ENCODE results near the gene CEACAM7. TPM values are rescaled to one million over a fixed set of nuclear protein-coding genes. Genes with fewer than 3 reads are reported as not detected.

The CEACAM7 gene
- total RNA-seq, result 0.16 TPM
- not detected for polyA plus RNA-seq (ENCODE audit: insufficient read depth, low read depth, low replicate concordance)
- long read RNA-seq, donor 1, result 0 reads
- long read RNA-seq, donor 2, result 0 reads
- long read RNA-seq, donor 3, result 0 reads
- long read RNA-seq, donor 4, result 0 reads
- long read RNA-seq, donor 5, result 0 reads
- long read RNA-seq, donor 6, result 0 reads
- long read RNA-seq, donor 7, partial matches to known transcripts, result 1 of 1 reads
- long read RNA-seq, donor 7, other reads (novel, unspliced or antisense), result 0 of 1 reads
- long read RNA-seq, donor 8, result 0 reads
- long read RNA-seq, donor 9, result 0 reads
- long read RNA-seq, donor 10, result 0 reads

DNA sequence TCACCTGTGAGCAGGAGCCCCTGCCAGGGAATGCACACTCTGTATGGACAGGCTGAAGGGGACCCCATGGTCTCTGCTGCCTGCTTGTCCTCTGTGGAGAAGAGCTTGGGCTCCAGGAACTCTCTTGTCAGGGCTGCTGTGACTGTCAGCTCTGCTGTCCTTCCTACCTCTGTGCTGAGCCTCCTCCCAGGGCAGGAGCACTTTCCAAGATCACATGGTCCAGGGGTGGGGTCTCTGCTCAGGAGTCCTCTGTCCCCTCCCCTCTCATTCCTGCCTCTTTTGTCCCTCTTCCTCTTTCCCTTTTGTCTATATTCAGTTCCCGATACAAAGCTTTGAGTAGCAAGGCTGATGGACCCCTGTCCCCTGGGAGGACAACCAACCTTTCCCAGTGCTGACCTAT, at the start of gene CEACAM7:
TSS of gene CEACAM7 (minus strand) at position 173 of the 400 bp plus-strand sequence. CDS start at position 68, 105 bp downstream.
- H3K9ac ChIP-seq (ENCODE audit: low read length in 3 of 3), result no peak within 1 kb of the TSS
- no peaks in the 10 kb centered on the region for H3K27me3 ChIP-seq (ENCODE audit: control insufficient read depth, insufficient read depth, low read length)
- FAIRE-seq, result no peak
- no peak for DNase-seq
- no peak within 1 kb of the TSS for H3K27ac ChIP-seq (ENCODE audit: low read depth in 2 of 2, low read length in 2 of 2)
- H3K4me3 ChIP-seq (ENCODE audit: low read length in 3 of 3), result no peak within 1 kb of the TSS
- no peaks in the 10 kb centered on the region for H3K36me3 ChIP-seq (ENCODE audit: control insufficient read depth in 2 of 3, insufficient read depth in 3 of 3, low read length in 3 of 3)
- intact Hi-C loops (cut with DNase I), result no loop called here
- no peaks in the 10 kb centered on the region for H3K4me1 ChIP-seq (ENCODE audit: control insufficient read depth in 2 of 3, insufficient read depth in 2 of 3, low read depth in 1 of 3, low read length in 3 of 3)
- H3K9me3 ChIP-seq (ENCODE audit: control insufficient read depth in 2 of 3, insufficient read depth in 1 of 3, low read length in 3 of 3), result no peaks in the 10 kb centered on the region
- no peak for TF ChIP-seq CTCF (IDR thresholded peaks at IDR 0.05; ENCODE audit: borderline replicate concordance, extremely low read depth, insufficient read depth)

DNA sequence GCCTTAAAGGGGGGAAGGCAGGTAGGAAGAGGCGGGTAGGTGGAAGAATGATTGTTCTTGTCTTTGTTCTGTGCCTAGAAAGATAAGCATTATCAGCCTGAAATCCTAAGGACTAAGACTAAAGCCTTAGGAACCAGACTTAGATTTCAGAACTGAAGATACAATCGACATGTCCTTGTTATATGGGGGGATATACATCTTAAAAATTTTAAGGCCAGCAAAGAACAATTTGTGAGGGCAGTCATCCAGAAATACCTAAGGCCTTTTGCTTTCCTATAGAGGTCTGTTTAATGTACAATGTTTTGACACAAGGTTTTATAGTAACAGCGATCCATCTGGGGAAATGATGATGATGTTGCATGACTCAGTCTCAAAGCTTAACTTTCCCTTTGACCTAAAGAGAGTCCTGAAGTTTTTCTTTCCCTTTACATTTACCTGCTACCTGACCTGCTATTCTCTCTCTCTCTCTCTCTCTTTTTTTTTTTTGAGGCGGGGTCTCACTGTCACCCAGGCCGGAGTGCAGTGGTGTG, 47.1 kb upstream of the CEACAM7 start:
- DNase-seq (no peak), FAIRE-seq (no peak)
- no peaks in the 10 kb centered on the region for H3K4me1 ChIP-seq (ENCODE audit: control insufficient read depth in 2 of 3, insufficient read depth in 2 of 3, low read depth in 1 of 3, low read length in 3 of 3)
- TF ChIP-seq CTCF (IDR thresholded peaks at IDR 0.05; ENCODE audit: borderline replicate concordance, extremely low read depth, insufficient read depth), result no peak
- no peaks in the 10 kb centered on the region for H3K36me3 ChIP-seq (ENCODE audit: control insufficient read depth in 2 of 3, insufficient read depth in 3 of 3, low read length in 3 of 3)
- no peak overlapping the region for H3K27ac ChIP-seq (ENCODE audit: low read depth in 2 of 2, low read length in 2 of 2)
- intact Hi-C loops (cut with DNase I), result no loop called here
- H3K9ac ChIP-seq (ENCODE audit: low read length in 3 of 3), result no peak overlapping the region
- H3K27me3 ChIP-seq (ENCODE audit: control insufficient read depth, insufficient read depth, low read length), result no peaks in the 10 kb centered on the region
- no peak overlapping the region for H3K4me3 ChIP-seq (ENCODE audit: low read length in 3 of 3)
- no peaks in the 10 kb centered on the region for H3K9me3 ChIP-seq (ENCODE audit: control insufficient read depth in 2 of 3, insufficient read depth in 1 of 3, low read length in 3 of 3)

DNA sequence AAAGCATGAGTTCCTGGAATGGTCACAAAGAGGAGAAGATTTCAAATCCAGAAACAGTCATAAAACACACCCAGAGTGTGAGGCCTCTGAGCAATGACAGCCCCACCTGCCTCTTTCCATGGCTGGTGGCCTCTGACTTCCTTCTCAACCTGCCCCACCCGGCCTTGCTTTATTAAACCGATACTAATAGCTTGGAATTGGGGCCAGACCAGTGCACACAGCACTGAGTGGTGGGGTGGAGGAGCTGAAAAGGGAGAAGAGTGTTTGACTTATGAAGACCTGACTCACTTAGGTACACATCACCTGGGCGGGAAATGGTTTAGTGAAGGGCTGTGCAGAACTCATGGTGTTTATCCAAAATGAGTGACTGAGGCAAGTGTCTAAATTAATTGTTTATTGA, 46.5 kb upstream of the CEACAM7 start:
- Histone ChIP-seq H3K36me3 (ENCODE audit: control insufficient read depth in 2 of 3, insufficient read depth in 3 of 3, low read length in 3 of 3) (no peaks in the 10 kb centered on the region), H3K4me1 (ENCODE audit: control insufficient read depth in 2 of 3, insufficient read depth in 2 of 3, low read depth in 1 of 3, low read length in 3 of 3) (no peaks in the 10 kb centered on the region), H3K9ac (ENCODE audit: low read length in 3 of 3) (no peak overlapping the region), H3K4me3 (ENCODE audit: low read length in 3 of 3) (no peak overlapping the region), H3K9me3 (ENCODE audit: control insufficient read depth in 2 of 3, insufficient read depth in 1 of 3, low read length in 3 of 3) (no peaks in the 10 kb centered on the region), H3K27ac (ENCODE audit: low read depth in 2 of 2, low read length in 2 of 2) (no peak overlapping the region), H3K27me3 (ENCODE audit: control insufficient read depth, insufficient read depth, low read length) (no peaks in the 10 kb centered on the region)
- intact Hi-C loops (cut with DNase I), result no loop called here
- DNase-seq (no peak), FAIRE-seq (no peak)
- TF ChIP-seq CTCF (IDR thresholded peaks at IDR 0.05; ENCODE audit: borderline replicate concordance, extremely low read depth, insufficient read depth), result no peak
